A549 treated with GW870086 at 1 μM for 4 hours (cell line): Measurements from ENCODE around the gene FAM241A. TPM values are rescaled to one million over a fixed set of nuclear protein-coding genes. Genes with fewer than 3 reads are reported as not detected.

Experiments used
- total RNA-seq: library from RNA; stranded (reverse); fragments of 200-300 nt; extraction: Qiagen RNA extraction; gene quantifications from 5 replicates; pipeline ENCODE4 v1.2.3, GENCODE V29; 2022; ENCODE audit warnings: low read depth

Gene FAM241A
- total RNA-seq, result 0.54 to 0.91 TPM (median 0.90 TPM) in 5 replicates

GRCh38 chr4:112145326-112145789 is at the start of gene FAM241A:
Gene FAM241A (plus strand): TSS chr4:112145454. CDS start chr4:112145581, 127 bp downstream.

GRCh38 chr4:112231779-112232713 is 86.8 kb downstream of the FAM241A start, which contains the start of gene AP1AR:
Gene AP1AR (plus strand): TSS chr4:112231787. CDS start chr4:112232092, 305 bp downstream.

Other genes with a start within 250 kb of the FAM241A start
- gene AP1AR, start 86.3 kb downstream of the FAM241A start, total RNA-seq, result 9.9 to 11.8 TPM (median 11.0 TPM) in 5 replicates
- 2.9 to 5.6 TPM (median 4.7 TPM) in 5 replicates for gene TIFA, start 140.4 kb downstream of the FAM241A start, total RNA-seq
- 1.3 to 2.6 TPM (median 1.7 TPM) in 5 replicates for gene ALPK1, start 151.9 kb downstream of the FAM241A start, total RNA-seq